Head of caudate nucleus (tissue), 42 donors: ENCODE data around the gene C18orf63.
"Not testable (repeated sequence)": the region's sequence is repeated elsewhere in the genome, so short reads cannot be mapped to it uniquely, and the experiment has no call there.

Experiments used
- DNase-seq, 42 donors: peaks; one replicate each; pipeline versions ENCODE4 v3.0.0 to v3.0.0-alpha.2; 2020 to 2021; ENCODE audit warnings: mixed read lengths in 7 of 42
- intact Hi-C: fragments of 100-400 bp; cut with DNase I; formaldehyde crosslinking; loops from one replicate; pipeline ENCODE4 v1.15.0; 2022

C18orf63 gene

GRCh38 chr18:74314759-74315463 is 728 bp upstream of the C18orf63 start:
- intact Hi-C loops: no loop called here
- no peak for DNase-seq

- no peak for DNase-seq
Measured at GRCh38 chr18:74316257-74317170, 875 bp downstream of the C18orf63 start.

GRCh38 chr18:74326231-74326630 is 10.6 kb downstream of the C18orf63 start:
- intact Hi-C loops: no loop called here
- DNase-seq: no peak

More at GRCh38 chr18:74316257-74317170, 875 bp downstream of the C18orf63 start:
- intact Hi-C loops: no loop called here

GRCh38 chr18:74326791-74327190 is 11.2 kb downstream of the C18orf63 start:
- intact Hi-C loops, DNase-seq: not testable (repeated sequence)

- intact Hi-C loops: no loop called here
- no peak for DNase-seq
Measured at GRCh38 chr18:74328206-74328605, 12.6 kb downstream of the C18orf63 start.

- intact Hi-C loops: loop anchor here (5.0 kb wide), 1 partner anchor 127 kb away; no protein-coding TSS in a partner anchor
- DNase-seq: no peak
Measured at GRCh38 chr18:74329688-74330205, 14.1 kb downstream of the C18orf63 start.

GRCh38 chr18:74331404-74331803 is 15.8 kb downstream of the C18orf63 start:
- intact Hi-C loops: loop anchor here (5.0 kb wide), 1 partner anchor 129 kb away; no protein-coding TSS in a partner anchor
- DNase-seq: peak in 2 of 42 donors; percentile 2 to 5

- intact Hi-C loops: loop anchor here (5.0 kb wide), 1 partner anchor 131 kb away; no protein-coding TSS in a partner anchor
- no peak for DNase-seq
Measured at GRCh38 chr18:74333091-74333490, 17.5 kb downstream of the C18orf63 start.

GRCh38 chr18:74334242-74334893 is 18.7 kb downstream of the C18orf63 start:
- intact Hi-C loops: loop anchor here (5.0 kb wide), 1 partner anchor 132 kb away; no protein-coding TSS in a partner anchor
- DNase-seq: no peak

GRCh38 chr18:74336656-74337055 is 21.0 kb downstream of the C18orf63 start:
- DNase-seq: no peak
- intact Hi-C loops: no loop called here

- intact Hi-C loops: no loop called here
- no peak for DNase-seq
Measured at GRCh38 chr18:74337155-74337911, 21.7 kb downstream of the C18orf63 start.

- no peak for DNase-seq
- intact Hi-C loops: no loop called here
Measured at GRCh38 chr18:74337912-74338309, 22.3 kb downstream of the C18orf63 start.

GRCh38 chr18:74342416-74343043 is 26.9 kb downstream of the C18orf63 start:
- DNase-seq: peak in 19 of 42 donors; percentile 19 to 72 (median 55)

GRCh38 chr18:74346206-74346605 is 30.6 kb downstream of the C18orf63 start:
- intact Hi-C loops: no loop called here
- no peak for DNase-seq

More at GRCh38 chr18:74342416-74343043, 26.9 kb downstream of the C18orf63 start:
- intact Hi-C loops: no loop called here

- DNase-seq: no peak
- intact Hi-C loops: no loop called here
Measured at GRCh38 chr18:74348581-74348980, 32.9 kb downstream of the C18orf63 start.

- DNase-seq: no peak
- intact Hi-C loops: loop anchor here (5.0 kb wide), 3 partner anchors 126 to 201 kb away; no protein-coding TSS in a partner anchor
Measured at GRCh38 chr18:74351354-74351753, 35.7 kb downstream of the C18orf63 start.

- DNase-seq: peak; percentile 44 to 95 (median 85)
- intact Hi-C loops: loop anchor here (5.0 kb wide), 3 partner anchors 124 to 199 kb away; no protein-coding TSS in a partner anchor
Measured at GRCh38 chr18:74353169-74353775, 37.6 kb downstream of the C18orf63 start.
